Activated CD4-positive, alpha-beta T cell treated with anti-CD3 and anti-CD28 coated beads, Interleukin-2, amount 50 U/mL, for 48 hours (primary cell): ENCODE results near the gene TRIM31.
"Not testable (repeated sequence)": the region's sequence is repeated elsewhere in the genome, so short reads cannot be mapped to it uniquely, and the experiment has no call there.

ENCODE experiments used
- DNase-seq, 2 experiments: peaks; one replicate each; pipeline ENCODE4 v3.0.0-alpha.2; 2020

TRIM31 gene

GRCh38 chr6:30149234-30149633, 36.3 kb upstream of the TRIM31 start:
- DNase-seq, result no peak

GRCh38 chr6:30147096-30147495, 34.2 kb upstream of the TRIM31 start:
- no peak for DNase-seq

- no peak for DNase-seq
Observed at GRCh38 chr6:30145818-30146217, 32.9 kb upstream of the TRIM31 start.

- DNase-seq, result no peak
Observed at GRCh38 chr6:30144811-30145210, 31.9 kb upstream of the TRIM31 start.

- no peak for DNase-seq
Observed at GRCh38 chr6:30143780-30144179, 30.9 kb upstream of the TRIM31 start.

GRCh38 chr6:30142665-30143064, 29.8 kb upstream of the TRIM31 start:
- no peak for DNase-seq

GRCh38 chr6:30140240-30140639, 27.4 kb upstream of the TRIM31 start:
- not testable (repeated sequence) for DNase-seq

- no peak for DNase-seq
Observed at GRCh38 chr6:30136570-30137286, 23.8 kb upstream of the TRIM31 start.

GRCh38 chr6:30135757-30136156, 22.9 kb upstream of the TRIM31 start, which contains the start of gene TRIM40:
Gene TRIM40 (plus strand): TSS chr6:30136140. CDS start chr6:30137037, 897 bp downstream.
- no peak for DNase-seq

- no peak for DNase-seq
Observed at GRCh38 chr6:30135147-30135546, 22.3 kb upstream of the TRIM31 start.

- DNase-seq, result no peak
Observed at GRCh38 chr6:30131947-30132497, 19.1 kb upstream of the TRIM31 start.

GRCh38 chr6:30130887-30131862, 18.3 kb upstream of the TRIM31 start:
- DNase-seq, result peak; percentile 47 to 64

- DNase-seq, result no peak
Observed at GRCh38 chr6:30130179-30130679, 17.3 kb upstream of the TRIM31 start.

- DNase-seq, result no peak
Observed at GRCh38 chr6:30129265-30130178, 16.6 kb upstream of the TRIM31 start.

GRCh38 chr6:30127238-30128093, 14.6 kb upstream of the TRIM31 start:
- no peak for DNase-seq

GRCh38 chr6:30122515-30122914, 9.6 kb upstream of the TRIM31 start:
- DNase-seq, result no peak

GRCh38 chr6:30121446-30122366, 8.8 kb upstream of the TRIM31 start:
- no peak for DNase-seq

- not testable (repeated sequence) for DNase-seq
Observed at GRCh38 chr6:30118691-30119090, 5.8 kb upstream of the TRIM31 start.

- no peak for DNase-seq
Observed at GRCh38 chr6:30116724-30117123, 3.8 kb upstream of the TRIM31 start.

- no peak for DNase-seq
Observed at GRCh38 chr6:30113841-30114240, 951 bp upstream of the TRIM31 start.
